Ascending aorta (tissue), 2 donors: Measurements from ENCODE around the gene CCDC33. TPM values are rescaled to one million over a fixed set of nuclear protein-coding genes. Genes with fewer than 3 reads are reported as not detected.

ENCODE experiments used
- DNase-seq, 2 donors: peaks; one replicate each; pipeline ENCODE4 v3.0.0-alpha.2; 2019; ENCODE audit warnings: low spot score in 2 of 2
- H3K27ac ChIP-seq, 2 donors: fragments of 200-600 bp; sonication (generic); one replicate each; pipeline ENCODE4 v1.5.1; 2016 to 2017; ENCODE audit warnings: mild to moderate bottlenecking in 1 of 2
- H3K27me3 ChIP-seq: fragments of 200-600 bp; sonication (generic); one replicate; pipeline ENCODE4 v1.5.1; 2017
- H3K36me3 ChIP-seq, 2 donors: fragments of 200-600 bp; sonication (generic); one replicate each; pipeline ENCODE4 v1.5.1; 2016
- H3K4me1 ChIP-seq, 2 donors: fragments of 200-600 bp; sonication (generic); one replicate each; pipeline ENCODE4 v1.5.1; 2016 to 2017; ENCODE audit warnings: mild to moderate bottlenecking in 1 of 2
- H3K4me3 ChIP-seq, 2 donors: fragments of 200-600 bp; sonication (generic); one replicate each; pipeline ENCODE4 v1.5.1; 2016 to 2017; ENCODE audit warnings: mild to moderate bottlenecking in 1 of 2
- H3K9me3 ChIP-seq, 2 donors: fragments of 200-600 bp; sonication (generic); one replicate each; pipeline ENCODE4 v1.5.1; 2016
- intact Hi-C: fragments of 100-400 bp; cut with DNase I; formaldehyde crosslinking; loops from one replicate; pipeline ENCODE4 v1.15.1; 2023
- total RNA-seq: library from RNA; depleted of rRNA; stranded (reverse); fragments of >200 nt; gene quantifications from one replicate; pipeline ENCODE4 v1.1.0, GENCODE V29; 2016
- TF ChIP-seq, protein P1 (sequence below), 3 experiments: fragments of 200-600 bp in 2 of 3; fragments of 450-650 bp in 1 of 3; sonication (generic) in 2 of 3; IDR thresholded peaks; one replicate each; pipeline ENCODE4 v1.5.1; 2016 to 2019; ENCODE audit warnings: antibody characterized with exemption in 3 of 3, mild to moderate bottlenecking in 1 of 3, moderate library complexity in 1 of 3

CCDC33 gene
- total RNA-seq, 1 donor from 2014 or later = not detected

DNA sequence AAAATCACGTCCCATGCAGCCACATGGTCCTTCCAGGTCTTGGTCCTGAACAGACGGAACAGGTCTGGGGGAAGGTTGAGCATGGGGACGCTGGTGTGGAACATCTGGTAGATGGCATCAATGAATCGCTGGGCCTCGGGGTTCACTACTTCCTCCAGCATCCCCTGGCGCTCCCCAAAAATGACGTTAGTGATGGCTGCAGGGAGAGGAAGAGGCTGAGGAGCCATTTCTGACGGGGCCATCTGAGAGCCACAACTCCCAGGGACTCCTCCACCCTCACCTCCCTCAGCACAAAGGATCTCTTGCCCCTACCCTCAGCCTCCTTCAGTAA is 107.6 kb downstream of the CCDC33 start:
- DNase-seq = no peak

DNA sequence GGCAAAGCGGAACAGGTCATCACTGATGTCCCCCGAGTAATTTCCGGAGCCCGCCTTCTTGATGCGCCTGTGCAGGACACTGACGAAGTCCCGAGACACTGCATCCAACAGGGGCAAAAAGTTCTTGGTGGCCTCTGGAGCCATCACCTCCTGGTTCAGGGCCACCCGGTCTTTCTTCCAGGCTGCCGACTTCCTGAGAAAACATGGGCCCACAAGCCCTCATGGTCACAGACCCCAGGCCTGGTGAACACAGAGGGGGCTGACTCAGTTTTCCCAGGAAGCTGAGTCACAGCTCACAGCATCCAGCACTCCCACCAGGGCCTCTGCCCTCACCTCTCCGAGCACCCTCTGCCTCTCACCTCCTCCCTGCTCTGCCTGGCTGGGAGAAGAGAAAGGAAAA is 108.9 kb downstream of the CCDC33 start:
- DNase-seq = no peak
- no peak overlapping the region for H3K27ac ChIP-seq
- intact Hi-C loops = no loop called here

More for the DNA sequence above, 107.6 kb downstream of the CCDC33 start:
- H3K27me3 ChIP-seq = no peaks in the 10 kb centered on the region
- no peaks in the 10 kb centered on the region for H3K4me1 ChIP-seq
- no peak overlapping the region for H3K27ac ChIP-seq
- TF ChIP-seq, protein P1, sequence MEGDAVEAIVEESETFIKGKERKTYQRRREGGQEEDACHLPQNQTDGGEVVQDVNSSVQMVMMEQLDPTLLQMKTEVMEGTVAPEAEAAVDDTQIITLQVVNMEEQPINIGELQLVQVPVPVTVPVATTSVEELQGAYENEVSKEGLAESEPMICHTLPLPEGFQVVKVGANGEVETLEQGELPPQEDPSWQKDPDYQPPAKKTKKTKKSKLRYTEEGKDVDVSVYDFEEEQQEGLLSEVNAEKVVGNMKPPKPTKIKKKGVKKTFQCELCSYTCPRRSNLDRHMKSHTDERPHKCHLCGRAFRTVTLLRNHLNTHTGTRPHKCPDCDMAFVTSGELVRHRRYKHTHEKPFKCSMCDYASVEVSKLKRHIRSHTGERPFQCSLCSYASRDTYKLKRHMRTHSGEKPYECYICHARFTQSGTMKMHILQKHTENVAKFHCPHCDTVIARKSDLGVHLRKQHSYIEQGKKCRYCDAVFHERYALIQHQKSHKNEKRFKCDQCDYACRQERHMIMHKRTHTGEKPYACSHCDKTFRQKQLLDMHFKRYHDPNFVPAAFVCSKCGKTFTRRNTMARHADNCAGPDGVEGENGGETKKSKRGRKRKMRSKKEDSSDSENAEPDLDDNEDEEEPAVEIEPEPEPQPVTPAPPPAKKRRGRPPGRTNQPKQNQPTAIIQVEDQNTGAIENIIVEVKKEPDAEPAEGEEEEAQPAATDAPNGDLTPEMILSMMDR (IDR thresholded peaks at IDR 0.05) = no peak
- H3K4me3 ChIP-seq = no peak overlapping the region
- no peaks in the 10 kb centered on the region for H3K36me3 ChIP-seq
- no peaks in the 10 kb centered on the region for H3K9me3 ChIP-seq
- intact Hi-C loops = no loop called here

DNA sequence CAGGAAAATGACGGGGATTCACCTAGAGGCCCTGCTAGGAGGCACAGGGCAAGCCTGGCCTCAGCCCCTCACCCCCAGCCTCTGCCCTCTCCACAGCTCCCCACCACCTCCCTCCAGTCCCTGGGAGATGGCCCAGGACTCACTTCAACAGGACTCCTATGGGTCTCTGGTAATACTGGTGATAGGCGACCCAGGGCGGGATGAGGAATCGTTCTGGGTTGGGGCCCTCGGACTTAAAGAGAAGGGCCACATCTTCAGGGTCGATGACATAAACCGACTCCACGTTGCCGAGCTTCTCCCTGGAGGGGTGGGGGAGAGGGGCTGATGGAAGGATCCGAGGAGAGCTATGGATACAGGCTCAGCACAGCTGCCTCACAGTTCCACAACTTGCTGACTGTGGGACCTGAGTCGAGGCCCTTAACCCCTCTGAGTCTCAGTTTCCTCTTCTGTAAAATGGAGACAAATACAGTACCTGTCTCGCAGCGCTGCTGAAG is 111.7 kb downstream of the CCDC33 start:
- Histone ChIP-seq H3K4me1 (no peaks in the 10 kb centered on the region), H3K4me3 (no peak overlapping the region), H3K27ac (no peak overlapping the region), H3K27me3 (no peaks in the 10 kb centered on the region), H3K36me3 (no peaks in the 10 kb centered on the region), H3K9me3 (no peaks in the 10 kb centered on the region)
- intact Hi-C loops = no loop called here
- TF ChIP-seq, protein P1 (IDR thresholded peaks at IDR 0.05) = no peak
- DNase-seq = no peak

More for the DNA sequence above, 108.9 kb downstream of the CCDC33 start:
- TF ChIP-seq, protein P1 (IDR thresholded peaks at IDR 0.05) = no peak
- no peaks in the 10 kb centered on the region for H3K9me3 ChIP-seq
- no peaks in the 10 kb centered on the region for H3K36me3 ChIP-seq
- H3K4me1 ChIP-seq = no peaks in the 10 kb centered on the region
- H3K4me3 ChIP-seq = no peak overlapping the region
- no peaks in the 10 kb centered on the region for H3K27me3 ChIP-seq

DNA sequence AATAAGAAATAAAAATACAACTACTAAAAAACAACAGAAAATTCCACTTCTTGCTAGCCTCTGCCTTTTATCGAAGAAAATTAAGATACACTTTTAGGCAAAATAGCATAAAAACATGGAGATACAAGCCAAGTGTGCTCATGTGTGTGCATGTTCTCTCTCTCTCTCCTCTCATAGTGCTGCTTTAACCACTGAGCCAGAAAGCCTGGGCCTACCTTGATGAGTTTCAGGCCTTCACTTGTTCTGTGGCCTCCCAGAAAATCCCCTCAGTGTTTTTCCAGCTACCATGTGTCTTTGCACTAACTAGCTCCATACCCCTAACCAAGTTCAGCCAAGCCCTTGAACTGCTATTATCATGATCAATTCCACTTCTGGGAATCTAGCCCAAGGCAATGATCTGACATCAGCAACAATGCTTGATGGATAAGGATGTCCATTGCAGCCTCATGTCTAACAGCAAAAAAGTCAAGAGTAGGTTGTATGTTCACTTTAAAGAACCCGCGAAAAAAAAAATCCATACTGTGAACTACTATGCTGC is 113.2 kb downstream of the CCDC33 start:
- no peak overlapping the region for H3K4me3 ChIP-seq
- H3K9me3 ChIP-seq = no peaks in the 10 kb centered on the region
- no peak overlapping the region for H3K27ac ChIP-seq
- no peaks in the 10 kb centered on the region for H3K27me3 ChIP-seq
- DNase-seq = no peak
- intact Hi-C loops = no loop called here
- H3K36me3 ChIP-seq = no peaks in the 10 kb centered on the region
- no peaks in the 10 kb centered on the region for H3K4me1 ChIP-seq
- TF ChIP-seq, protein P1 (IDR thresholded peaks at IDR 0.05) = no peak

DNA sequence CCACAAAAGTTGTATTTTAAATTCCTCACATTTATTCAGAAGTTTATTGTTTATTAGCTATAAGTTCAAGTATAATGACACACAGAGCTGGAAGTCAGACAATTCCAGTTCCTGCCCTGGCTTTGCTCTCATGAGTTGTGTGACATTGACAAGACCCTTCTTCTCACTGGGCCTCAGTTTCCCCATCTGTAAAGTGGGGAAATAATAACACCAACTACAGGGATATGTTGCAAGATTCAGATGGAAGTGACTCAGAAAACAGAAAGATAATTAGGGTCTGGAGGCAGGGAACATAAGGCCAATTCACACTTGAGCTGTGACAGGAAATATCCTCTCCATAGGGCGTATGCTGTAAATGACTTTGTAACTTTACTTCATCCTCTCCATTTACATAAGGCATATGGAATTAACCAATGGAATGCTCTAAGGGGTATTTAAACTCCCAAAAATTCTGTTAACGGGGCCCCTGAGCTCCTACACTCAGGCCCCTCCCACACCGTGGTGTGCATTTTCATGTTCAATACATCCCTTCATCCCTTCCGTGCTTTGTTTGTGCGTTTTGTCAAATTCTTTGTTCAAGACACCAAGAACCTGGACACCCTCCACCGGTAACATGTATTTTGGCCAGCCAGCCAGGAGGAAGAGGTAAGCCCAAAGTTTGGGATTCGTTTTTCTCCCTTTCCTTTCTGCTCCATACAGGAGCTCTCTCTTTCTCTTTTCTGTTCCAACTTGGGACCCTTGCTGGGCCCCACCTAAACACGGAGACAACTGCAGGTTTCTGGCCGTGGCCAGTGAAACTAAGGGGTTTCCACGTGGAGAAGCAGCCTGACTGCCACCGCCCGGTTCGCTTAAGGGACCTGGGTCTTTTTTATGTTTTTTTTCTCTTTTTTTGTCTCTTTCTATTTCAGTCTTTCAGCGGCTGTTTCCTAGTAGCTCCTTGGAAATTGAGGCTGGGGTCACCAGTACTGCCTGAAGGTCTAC is 114.5 kb downstream of the CCDC33 start:
- Histone ChIP-seq H3K9me3 (no peaks in the 10 kb centered on the region), H3K27ac (no peak overlapping the region), H3K36me3 (no peaks in the 10 kb centered on the region), H3K27me3 (no peaks in the 10 kb centered on the region), H3K4me1 (no peaks in the 10 kb centered on the region), H3K4me3 (no peak overlapping the region)
- TF ChIP-seq, protein P1 (IDR thresholded peaks at IDR 0.05) = no peak
- no peak for DNase-seq
- intact Hi-C loops = no loop called here
